COLO829 (cell line): ENCODE measurements around the gene ABR.
"Not testable (repeated sequence)": the region's sequence is repeated elsewhere in the genome, so short reads cannot be mapped to it uniquely, and the experiment has no call there.

ENCODE experiments used
- DNase-seq: peaks from one replicate; pipeline ENCODE4 v3.0.0; 2012; ENCODE audit warnings: low spot score

ABR gene

DNA sequence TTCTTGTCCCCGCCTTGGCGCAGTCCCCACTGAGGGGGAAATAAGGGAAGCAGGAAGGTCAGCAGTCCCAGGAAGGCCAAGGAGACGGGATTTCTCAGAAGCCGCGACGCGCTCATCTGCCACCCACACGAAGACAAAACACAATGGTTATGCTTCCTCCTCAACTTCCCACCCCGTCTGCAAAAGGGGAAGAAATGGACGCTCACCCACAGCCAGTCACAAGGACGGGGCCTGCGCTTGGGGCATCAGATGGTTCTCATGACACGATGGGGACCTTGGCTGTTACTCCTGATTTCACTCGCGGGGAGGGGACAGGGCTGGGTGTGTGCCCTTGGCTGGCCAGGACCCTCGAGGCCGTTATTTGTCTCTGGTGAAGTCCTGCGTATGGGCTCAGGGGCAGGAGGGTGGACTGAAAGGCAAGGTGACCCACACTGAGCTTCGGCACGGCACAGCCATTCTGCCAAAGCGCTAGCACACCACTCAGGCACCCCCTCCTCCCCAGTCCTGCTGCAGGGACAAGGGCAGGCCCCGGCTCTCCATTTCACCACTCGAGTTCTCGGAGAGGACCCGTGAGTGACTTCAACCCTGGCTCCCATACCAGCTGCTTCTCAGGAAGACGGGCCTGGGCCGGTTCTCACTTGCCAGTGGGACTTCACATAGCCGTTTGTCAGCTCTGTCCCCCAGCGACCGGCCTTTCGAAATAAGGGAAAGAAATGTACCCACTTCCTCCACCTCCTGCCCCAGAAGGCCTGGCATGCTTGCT lies 84.5 kb downstream of the ABR start:
- DNase-seq, result no peak

DNA sequence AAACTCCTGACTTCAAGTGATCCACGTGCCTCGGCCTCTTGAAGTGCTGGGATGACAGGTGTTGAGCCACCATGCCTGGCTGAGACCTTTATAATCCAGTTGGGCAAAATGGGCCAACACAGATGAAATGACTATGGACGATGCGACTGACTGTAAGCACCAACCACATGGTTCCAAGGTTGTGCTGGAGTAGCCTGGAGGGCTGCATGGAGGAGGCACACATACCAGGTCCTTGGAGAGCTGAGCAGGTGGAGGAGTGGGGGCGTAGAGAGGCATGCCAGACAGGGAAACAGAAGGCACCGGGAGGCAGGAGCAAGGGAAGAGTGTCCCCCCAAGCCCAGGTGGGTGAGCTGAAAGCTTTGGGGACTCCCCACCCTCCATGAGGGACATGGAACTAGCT lies 85.2 kb downstream of the ABR start:
- DNase-seq, result no peak

DNA sequence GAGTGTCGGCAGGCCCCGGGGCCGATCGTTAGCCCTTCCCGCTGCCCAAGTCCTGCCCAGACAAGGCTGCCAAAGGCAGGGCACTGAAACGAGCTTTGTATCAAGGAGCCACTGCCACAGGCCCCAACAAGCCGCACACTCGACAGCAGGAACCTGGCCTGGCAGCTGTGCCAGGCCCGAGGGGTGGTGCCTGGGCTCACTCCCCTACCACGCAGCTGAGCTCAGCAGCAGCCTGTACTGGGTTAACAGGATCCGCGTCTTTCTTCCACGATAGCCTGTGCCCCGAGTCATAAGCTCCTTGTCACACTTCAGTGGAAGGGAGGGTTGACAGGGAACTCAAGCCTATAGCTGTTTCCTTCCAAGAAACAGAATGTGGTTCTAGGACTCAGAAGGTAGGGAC lies 87.9 kb downstream of the ABR start:
- DNase-seq, result no peak

DNA sequence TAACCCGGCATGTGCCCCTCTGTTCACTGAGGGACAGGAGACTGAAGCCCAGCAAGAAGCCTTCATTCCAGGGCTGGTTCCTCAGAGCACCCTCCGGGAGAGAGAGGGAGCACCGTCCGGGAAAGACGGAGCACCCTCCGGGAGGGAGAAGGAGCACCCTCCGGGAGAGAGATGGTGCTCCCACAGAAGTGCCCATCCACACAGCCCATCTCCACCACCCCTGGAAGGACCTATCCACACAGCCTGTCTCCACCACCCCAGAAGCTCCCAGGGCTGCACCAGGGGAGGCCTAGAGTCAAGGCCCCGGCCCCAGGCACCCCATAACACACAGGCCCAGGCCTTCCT lies 88.6 kb downstream of the ABR start:
- DNase-seq, result no peak

DNA sequence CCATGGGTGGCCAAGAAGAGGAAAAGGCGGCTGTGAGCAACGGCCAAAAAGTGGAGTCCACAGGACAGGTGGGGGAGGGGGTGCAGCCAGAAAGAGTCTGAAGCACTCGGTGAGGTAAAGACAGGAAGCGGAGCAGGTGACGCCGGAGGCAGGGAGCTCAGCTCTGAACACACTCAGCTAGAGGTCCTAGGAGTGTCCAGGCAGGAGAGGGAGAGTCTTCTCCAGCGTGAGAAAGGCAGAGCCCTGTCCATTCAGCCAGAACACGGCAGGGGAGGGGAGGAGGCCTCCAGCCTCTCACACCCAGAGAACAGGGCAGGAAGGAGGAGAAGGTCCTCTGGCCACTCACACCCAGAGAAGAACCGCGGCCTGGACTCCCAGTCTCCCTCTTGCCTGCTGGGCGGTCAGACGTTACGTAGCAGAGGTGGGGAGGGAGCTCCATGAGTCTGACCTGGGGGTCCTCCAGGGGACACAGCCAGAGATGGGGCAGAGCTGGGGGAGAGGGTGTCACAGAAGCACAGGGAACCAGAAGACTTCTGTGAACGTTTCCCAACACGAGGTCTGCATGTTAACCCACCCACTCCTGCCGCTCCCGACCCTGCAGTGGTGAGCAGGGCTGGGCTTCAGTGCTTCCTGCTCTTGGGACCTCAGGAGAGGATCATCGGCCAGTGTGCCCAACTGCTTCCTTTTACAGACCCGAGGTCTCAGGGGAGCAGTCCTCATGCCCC lies 89.2 kb downstream of the ABR start:
- no peak for DNase-seq

DNA sequence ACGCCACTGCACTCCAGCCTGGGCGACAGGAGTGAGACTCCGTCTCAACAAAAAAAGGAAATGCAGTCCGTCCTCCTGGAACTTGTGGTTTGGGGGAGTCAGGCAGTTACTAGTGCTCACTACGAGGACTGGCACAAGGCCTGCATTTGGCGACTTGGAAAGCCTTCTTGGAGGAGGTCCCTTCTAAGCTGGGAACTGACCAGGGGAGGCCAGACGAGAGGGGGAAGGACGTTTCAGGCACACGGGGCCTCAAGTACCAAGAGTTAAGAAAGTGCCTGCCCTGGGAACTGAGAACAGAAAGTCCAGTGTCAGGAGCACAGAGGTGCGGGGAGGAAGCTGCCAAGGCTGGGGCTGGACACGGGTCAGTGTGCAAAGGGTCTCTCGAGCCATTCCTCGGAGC lies 89.9 kb downstream of the ABR start:
- DNase-seq, result no peak

DNA sequence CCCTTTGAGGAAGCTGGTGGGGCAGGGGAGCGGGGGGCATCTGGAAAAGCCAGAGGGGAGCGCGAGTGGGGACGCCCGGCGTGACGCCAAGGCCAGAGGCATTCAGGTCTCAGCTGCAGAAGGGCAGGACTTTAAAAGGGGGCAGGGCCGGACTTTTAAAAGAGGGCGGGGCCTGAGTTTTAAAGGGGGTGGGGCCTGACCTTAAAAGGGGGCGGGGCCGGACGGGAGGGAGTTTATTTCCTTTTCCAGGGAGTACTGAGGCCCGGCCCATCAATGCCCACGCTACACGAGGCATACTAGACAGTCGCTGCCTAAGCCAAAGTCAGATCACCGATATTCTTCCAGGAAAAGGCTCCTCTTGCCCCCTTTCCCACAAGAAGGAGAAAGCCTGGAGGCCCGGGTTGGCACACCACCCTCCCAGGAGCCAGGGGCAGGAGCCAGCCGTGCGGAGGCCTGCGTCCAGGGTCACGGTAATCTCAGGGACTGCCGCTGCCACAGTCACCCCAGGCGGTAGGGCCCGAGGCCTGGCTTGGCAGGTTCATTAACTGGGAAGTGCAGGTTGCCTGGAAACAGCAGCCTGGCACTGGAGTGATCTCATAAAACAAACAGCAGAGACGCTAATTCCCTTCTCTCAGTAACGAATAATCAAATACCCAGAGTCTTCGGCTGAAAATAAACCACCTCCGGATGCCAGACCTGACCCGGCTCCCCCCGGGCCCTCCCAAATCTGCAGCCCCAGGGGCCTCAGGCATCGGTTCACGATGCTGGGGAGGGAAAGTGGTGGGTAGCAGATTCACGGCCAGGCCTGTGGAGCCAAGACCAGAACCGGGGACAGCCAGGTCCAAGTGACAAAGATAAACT lies 92.2 kb downstream of the ABR start:
- DNase-seq, result peak; percentile 34

DNA sequence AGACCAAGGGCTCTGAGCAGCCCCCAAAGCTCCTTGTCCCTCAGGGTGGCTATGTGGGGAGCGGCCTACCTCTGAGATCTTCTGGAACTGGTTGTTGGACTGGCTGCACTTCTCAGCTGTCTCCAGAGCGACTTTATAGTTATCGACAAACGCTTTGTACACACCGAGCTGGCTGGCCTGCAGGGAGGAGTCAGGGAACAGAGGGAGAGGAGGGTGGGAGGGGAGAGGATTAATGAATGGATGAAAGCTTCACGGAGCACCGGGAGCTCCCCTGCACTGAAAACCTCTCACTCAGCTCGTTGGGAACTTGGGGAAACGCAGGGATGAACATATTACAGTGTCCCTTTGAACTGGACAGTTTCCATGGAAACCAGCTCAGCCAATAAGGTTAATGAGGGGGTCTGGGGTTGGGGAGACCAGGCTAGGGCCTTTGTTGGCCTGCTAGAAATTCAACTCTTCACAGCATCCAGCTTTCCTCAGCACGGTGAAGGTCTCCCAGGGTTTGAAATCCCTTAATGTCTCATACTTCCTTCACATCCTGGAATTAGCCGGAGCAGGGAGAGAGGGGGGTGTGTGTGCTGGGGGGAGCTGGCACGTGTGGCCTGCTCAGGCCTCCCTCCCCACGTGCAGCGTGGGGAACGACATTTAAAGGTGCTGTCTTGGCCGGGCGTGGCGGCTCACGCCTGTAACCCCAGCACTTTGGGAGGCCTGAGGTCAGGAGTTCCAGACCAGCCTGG lies 96.2 kb downstream of the ABR start:
- DNase-seq, result no peak

DNA sequence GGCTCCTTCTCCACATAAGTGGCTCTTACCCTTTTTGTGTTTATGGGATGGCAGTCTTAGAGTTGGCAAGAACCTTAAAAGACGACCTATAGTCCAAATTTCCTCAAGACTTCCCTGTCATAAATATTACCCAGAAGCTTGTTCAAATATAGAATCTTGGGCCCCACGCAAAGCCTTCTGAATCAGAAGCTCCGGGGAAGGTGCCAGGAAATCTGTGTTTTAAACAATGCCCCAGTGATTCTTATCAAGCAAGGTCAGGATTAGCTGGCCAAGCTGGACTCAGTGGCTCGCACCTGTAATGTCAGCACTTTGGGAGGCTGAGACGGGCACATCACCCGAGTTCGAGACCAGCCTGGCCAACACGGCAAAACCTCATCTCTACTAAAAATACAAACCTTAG lies 97.2 kb downstream of the ABR start:
- no peak for DNase-seq

DNA sequence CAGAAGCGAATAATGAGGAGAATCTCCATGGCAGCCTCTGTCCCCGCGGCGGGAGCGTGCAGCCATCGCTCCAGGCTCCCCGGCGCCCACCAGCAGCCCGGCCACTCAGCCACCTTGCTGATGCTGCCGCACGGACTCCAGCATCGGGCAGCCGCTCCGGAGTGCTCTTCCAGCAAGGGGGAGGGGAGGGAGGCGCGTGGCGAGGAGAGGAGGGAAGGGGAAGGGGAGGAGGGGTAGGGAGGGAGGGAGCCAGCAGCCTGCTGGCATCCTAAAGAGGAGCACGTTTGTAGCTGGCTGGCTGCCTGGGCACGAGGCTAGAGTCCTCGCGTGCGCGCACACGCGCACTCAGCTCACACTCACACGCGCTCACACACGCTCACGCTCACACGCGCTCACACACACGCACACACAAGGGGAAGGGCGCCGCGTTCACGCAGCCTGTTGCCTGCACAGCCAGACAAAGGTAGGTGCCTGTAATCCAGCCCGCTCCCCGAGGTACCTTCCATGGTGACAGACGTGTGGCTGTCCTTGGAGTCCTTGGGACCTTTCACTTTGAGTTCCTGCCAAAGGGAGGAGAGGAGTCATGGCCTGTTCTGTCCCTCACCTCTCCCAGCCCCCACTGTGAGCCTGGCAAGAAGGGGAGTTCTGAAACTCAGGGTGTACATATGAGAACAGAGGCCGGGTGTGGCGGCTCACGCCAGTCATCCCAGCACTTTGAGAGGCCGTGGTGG lies 100.8 kb downstream of the ABR start:
- no peak for DNase-seq

DNA sequence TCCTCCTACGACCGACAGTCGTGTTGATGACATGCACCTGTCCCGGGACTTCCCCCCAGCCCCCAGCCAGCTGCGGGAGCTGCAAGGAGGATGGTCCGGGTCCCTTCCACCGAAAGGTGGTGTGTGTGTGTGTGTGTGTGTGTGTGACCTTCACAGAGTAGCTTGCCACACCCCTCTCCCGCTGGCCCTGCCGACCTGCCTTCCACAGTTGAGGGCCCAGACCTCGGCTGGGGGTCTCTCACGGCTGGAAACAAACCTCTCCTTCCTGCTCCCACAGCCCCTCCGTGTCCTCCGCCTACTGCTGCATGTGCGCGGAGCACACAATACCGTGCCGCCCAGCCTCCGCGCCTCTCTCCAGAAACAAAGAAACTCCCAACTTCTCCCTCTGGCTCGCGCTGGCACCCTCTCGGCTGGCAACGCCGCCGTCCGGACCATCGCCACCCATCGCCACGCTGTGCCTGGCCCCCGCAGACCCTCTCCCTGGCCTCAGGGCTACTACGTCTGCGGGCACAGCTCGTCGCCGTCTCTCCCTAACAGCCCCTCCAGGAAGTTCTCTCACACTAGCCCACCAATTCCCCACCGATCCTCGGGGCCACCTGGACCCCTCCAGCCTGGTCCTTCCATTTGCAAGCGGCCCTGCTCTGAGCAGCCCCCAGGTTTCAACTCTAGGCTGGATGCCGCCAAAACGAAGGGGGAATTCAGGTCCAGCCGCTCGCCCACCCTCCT lies 101.6 kb downstream of the ABR start:
- no peak for DNase-seq

DNA sequence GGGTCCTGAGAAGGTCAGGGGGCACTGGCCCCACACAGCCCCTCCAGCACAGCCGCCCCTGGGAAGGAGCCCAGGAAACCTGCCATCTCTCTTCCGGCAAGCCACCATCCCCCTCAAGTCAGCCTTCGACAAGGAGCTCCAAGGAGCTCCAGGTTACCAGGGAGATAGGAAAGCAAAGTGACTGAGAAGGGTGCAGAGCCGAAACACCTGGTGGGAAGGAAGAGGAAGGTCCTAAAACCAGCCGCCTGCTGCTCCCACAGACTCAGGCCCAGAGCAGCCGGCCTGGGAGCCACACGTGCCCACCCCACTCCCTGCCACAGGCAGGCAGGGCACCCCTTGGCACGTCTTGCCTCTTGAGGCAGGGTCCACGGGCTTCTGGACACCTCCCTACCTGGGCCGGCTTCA lies 102.2 kb downstream of the ABR start:
- no peak for DNase-seq

DNA sequence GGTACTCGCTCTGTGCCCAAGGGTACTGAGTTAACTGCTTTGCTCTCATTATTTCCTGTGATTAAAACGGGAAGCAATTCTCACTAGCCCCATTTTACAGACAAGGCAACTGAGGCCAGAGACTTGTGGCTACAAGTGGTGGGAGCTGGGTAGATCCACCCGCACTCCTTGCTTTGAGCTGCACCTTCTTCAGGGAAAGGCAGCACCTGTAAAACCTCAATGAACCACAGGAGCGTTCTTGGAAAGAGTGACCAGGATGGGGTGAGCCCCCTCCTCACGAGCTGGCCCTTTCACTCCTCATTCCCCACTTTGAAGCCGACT lies 102.8 kb downstream of the ABR start:
- DNase-seq, result no peak

DNA sequence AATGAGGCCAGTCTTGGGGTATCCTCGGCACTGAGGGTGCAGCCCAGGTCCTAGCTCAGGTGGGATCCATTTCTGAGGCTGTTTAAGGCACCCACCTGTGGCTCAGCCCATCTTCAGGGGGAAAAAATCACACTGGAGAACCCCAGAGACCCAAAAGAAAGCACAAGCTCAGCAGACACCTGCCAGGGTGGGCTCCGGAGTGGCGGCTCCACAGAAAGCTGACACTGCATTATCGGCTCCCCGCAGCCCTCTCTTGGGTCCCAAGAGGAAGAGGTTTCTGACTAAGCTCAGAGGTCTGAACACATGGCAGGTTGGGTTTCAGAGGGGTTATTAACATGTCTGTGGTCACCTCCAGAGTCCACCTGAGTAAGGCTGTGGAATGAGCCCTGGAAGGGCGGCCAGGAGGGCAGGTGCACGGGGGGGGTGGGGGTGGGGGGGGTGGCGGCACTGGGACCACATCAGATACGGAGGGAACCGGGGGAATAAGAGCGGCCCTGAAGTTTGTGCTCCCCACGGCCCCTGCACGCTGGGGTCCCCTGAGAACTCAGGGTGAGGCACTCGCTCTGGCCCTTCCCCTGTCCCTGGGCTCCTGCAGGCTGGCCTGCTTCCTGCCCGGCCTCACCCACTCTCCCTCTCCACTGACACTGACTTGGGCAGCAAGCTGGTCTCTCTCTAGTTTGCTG lies 103.3 kb downstream of the ABR start:
- no peak for DNase-seq

DNA sequence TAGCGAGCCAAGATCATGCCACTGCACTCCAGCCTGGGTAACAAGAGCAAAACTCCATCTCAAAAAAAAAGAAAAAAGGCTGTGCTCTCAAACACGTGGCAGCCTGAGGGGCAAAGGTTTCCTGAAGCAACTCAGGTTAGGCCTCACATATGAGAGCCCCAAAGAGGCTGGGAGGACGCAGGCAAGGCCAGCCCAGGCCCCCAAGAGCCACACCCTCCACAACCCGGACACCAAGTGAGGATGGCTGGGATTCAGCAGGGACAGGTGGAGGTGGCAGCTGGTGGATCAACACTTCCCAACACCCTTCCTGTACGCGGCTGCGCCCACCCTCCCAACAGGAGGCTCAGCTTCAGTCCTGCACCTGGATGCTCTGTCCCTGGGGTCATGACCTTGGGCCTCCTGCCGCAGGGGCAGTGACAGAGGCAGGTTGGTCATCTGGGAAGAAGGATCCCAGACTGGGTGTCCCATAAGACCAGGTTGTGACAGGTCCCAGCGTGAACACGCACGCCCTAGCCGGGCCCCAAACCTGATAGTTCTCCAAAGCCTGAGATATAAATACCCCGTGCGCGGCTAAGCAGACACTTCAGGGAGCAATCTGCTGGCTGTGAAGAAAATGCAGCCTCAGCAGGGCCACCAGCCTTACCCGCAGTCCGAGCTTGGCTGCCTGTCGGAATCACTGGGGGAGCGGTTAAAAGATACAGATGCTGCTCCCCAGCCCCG lies 104.7 kb downstream of the ABR start:
- DNase-seq, result no peak

DNA sequence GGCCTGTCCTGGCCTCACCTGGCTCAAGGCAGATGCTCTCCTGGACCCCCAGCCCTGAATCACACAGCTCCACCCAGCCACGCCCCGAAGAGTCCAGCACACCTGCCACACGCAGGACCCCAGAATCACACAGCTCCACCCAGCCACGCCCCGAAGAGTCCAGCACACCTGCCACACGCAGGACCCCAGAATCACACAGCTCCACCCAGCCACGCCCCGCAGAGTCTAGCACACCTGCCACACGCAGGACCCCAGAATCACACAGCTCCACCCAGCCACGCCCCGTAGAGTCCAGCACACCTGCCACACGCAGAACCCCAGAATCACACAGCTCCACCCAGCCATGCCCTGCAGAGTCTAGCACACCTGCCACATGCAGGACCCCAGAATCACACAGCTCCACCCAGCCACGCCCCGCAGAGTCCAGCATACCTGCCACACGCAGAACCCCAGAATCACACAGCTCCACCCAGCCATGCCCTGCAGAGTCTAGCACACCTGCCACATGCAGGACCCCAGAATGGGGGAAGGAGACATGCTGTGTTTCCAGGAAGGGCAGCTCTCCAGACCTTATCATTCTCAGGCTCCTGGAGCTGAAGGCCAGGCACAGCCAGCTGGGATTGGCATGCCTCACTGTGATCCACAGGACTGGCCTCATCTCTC lies 105.7 kb downstream of the ABR start:
- DNase-seq, result not testable (repeated sequence)

DNA sequence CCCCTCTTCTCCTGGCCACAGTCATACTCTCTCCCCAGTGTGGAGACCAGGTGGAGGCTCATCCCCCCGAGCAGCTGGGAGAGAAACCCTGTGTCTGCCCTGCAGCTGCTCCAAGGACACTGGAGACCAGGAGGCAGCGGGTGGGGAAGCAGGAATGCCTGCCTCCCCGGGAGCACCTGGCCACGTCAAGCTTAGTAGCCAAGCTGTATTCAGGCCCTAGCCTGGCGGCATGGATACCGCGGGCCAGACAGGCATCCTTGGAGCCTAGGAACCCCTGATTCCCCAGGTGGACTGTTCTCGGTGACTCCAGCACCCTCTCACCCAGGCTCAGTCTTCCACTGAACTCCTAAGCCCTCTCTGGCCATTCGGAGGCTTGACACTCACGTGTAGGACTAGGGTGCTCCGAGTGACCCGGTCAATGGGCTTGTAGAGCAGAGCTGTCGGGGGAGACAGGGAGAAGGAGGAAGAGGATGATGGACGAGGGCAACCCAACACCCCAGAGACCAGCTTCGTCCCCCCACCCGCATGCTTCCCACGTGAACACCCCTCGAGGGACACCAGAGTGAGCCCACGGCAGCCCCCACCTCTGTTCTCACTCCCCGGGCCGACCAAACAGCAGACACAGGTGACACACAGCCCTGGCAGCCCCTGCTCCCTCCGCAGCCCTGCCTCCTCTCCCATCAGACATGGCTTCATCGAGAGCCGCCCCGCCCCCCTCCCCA lies 106.4 kb downstream of the ABR start:
- no peak for DNase-seq

DNA sequence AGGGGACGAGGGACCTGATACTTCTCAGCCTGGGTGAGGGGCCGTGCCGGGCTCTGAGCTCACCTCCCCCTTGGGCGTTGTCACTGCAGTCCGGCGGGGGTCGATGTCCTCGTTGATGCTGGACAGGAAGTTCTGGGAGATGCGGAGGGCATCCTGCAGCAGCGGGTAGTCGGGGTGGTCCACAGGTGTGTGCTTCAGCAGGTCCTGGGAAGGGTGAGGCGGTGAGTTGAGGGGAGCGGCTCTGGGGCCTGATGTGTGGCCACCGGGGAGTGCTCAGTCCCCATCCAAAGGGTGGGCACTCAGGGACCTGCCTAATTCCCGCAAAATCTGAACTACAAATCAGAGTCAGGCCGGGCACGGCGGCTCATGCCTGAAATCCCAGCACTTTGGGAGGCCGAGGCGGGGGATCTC lies 107.2 kb downstream of the ABR start:
- DNase-seq, result no peak
